HL-60 (cell line): ENCODE data around the gene ZNF254.
A peak's percentile ranks its signal among the peaks of the same experiment; 100 is the strongest.

Experiments used
- DNase-seq, 2 experiments: peaks; one replicate each; pipeline ENCODE4 v3.0.0-alpha.2; 2010 to 2020; ENCODE audit warnings: low read depth in 1 of 2, low spot score in 1 of 2
- H3K27ac ChIP-seq: fragments of 250-450 bp; sonication (Bioruptor Pico); replicated peaks from 2 replicates; pipeline ENCODE4 v1.5.1; 2020; ENCODE audit warnings: mild to moderate bottlenecking, moderate library complexity
- H3K27me3 ChIP-seq: fragments of 250-450 bp; sonication (Bioruptor Pico); 2 replicates; pipeline ENCODE4 v1.5.1; 2021; ENCODE audit warnings: mild to moderate bottlenecking, moderate library complexity; ENCODE audit not compliant: insufficient read depth, poor library complexity, severe bottlenecking
- H3K4me3 ChIP-seq: replicated peaks from 2 replicates; pipeline ENCODE4 v1.5.1; 2011; ENCODE audit warnings: mild to moderate bottlenecking, control low read depth, low read length; ENCODE audit not compliant: insufficient read depth
- GABPA ChIP-seq: IDR thresholded peaks from 2 replicates; pipeline ENCODE4 v1.6.1; 2012; ENCODE audit warnings: low read depth
- POLR2AphosphoS5 ChIP-seq: IDR thresholded peaks from 2 replicates; pipeline ENCODE4 v1.6.1; 2012; ENCODE audit warnings: low read depth
- SPI1 ChIP-seq: IDR thresholded peaks from 2 replicates; pipeline ENCODE4 v1.6.1; 2012; ENCODE audit warnings: low read depth, mild to moderate bottlenecking, borderline replicate concordance
- TF ChIP-seq, protein P1 (sequence below): IDR thresholded peaks from 2 replicates; pipeline ENCODE4 v1.6.1; 2012; ENCODE audit warnings: low read depth; ENCODE audit not compliant: insufficient replicate concordance
- TF ChIP-seq, protein P2 (sequence below): IDR thresholded peaks from one replicate; pipeline ENCODE4 v1.5.1; 2011; ENCODE audit warnings: low read length, control low read depth, inconsistent platforms; ENCODE audit not compliant: insufficient read depth

Gene ZNF254

DNA sequence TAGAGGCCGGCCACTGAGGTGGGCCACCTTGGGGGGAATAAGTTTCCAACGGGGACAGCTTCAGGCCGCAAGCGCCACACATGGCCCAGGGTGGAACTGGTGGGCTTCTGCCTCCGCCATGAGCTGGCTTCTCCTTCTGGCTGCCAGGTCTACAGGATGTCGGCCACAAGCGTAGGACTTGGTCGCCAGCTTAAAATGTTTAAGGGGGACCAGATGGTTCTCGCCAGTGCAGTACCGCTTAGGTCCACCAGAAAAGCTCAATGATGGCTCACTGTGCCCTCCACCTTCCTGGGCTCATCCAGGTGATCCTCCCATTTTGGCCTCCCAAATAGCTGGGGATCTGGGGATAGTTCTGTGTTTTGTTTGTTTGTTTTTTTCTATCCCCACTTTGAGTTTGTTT is 38.7 kb upstream of the ZNF254 start:
- Histone ChIP-seq H3K27me3 (no peaks in the 10 kb centered on the region), H3K27ac (no peak overlapping the region), H3K4me3 (no peak overlapping the region)
- DNase-seq: no peak
- TF ChIP-seq SPI1 (no peak), POLR2AphosphoS5 (no peak), GABPA (no peak)
- TF ChIP-seq, protein P1, sequence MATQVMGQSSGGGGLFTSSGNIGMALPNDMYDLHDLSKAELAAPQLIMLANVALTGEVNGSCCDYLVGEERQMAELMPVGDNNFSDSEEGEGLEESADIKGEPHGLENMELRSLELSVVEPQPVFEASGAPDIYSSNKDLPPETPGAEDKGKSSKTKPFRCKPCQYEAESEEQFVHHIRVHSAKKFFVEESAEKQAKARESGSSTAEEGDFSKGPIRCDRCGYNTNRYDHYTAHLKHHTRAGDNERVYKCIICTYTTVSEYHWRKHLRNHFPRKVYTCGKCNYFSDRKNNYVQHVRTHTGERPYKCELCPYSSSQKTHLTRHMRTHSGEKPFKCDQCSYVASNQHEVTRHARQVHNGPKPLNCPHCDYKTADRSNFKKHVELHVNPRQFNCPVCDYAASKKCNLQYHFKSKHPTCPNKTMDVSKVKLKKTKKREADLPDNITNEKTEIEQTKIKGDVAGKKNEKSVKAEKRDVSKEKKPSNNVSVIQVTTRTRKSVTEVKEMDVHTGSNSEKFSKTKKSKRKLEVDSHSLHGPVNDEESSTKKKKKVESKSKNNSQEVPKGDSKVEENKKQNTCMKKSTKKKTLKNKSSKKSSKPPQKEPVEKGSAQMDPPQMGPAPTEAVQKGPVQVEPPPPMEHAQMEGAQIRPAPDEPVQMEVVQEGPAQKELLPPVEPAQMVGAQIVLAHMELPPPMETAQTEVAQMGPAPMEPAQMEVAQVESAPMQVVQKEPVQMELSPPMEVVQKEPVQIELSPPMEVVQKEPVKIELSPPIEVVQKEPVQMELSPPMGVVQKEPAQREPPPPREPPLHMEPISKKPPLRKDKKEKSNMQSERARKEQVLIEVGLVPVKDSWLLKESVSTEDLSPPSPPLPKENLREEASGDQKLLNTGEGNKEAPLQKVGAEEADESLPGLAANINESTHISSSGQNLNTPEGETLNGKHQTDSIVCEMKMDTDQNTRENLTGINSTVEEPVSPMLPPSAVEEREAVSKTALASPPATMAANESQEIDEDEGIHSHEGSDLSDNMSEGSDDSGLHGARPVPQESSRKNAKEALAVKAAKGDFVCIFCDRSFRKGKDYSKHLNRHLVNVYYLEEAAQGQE: no peak
- TF ChIP-seq, protein P2, sequence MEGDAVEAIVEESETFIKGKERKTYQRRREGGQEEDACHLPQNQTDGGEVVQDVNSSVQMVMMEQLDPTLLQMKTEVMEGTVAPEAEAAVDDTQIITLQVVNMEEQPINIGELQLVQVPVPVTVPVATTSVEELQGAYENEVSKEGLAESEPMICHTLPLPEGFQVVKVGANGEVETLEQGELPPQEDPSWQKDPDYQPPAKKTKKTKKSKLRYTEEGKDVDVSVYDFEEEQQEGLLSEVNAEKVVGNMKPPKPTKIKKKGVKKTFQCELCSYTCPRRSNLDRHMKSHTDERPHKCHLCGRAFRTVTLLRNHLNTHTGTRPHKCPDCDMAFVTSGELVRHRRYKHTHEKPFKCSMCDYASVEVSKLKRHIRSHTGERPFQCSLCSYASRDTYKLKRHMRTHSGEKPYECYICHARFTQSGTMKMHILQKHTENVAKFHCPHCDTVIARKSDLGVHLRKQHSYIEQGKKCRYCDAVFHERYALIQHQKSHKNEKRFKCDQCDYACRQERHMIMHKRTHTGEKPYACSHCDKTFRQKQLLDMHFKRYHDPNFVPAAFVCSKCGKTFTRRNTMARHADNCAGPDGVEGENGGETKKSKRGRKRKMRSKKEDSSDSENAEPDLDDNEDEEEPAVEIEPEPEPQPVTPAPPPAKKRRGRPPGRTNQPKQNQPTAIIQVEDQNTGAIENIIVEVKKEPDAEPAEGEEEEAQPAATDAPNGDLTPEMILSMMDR: no peak

DNA sequence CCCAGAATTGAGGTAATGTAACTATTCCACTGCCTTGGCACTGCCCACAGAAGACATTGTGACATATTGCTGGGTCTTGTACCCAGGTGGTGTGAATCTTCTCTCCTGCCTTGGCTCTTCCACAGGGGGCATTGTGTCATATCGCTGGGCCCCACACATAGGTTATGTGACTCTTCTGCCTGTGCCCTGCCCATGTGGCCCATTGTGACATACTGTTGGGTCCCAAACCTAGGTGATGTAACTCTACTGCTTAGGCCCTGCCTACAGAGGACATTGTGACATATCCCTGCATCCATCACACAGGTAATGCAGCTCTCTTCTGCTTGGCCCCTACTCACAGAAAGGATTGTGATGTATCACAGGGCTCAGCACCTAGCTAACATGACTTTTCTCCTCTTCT is 37.5 kb upstream of the ZNF254 start:
- Histone ChIP-seq H3K4me3 (no peak overlapping the region), H3K27me3 (no peaks in the 10 kb centered on the region), H3K27ac (no peak overlapping the region)
- peak in 1 of 2 experiments; percentile 46 for DNase-seq
- TF ChIP-seq SPI1 (no peak), GABPA (no peak), POLR2AphosphoS5 (no peak)
- TF ChIP-seq, protein P1: no peak
- TF ChIP-seq, protein P2: no peak

DNA sequence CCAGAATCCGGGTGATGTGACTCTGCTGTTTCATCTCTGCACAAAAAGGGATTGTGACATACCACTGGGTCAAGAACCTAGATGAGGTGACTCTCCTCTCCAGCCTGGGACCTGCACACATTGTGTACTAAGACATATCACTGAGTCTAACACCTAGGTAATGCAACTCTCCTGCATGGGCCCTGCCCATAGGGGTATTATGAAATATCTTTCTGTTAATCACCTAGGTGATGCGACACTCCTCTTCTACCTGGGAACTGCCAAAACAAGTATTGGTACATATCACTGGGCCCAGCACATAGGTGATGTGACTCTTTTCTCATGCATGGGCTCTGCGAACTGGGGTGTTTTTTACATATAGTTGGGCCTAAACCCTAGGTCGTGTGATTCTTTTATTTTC is 35.5 kb upstream of the ZNF254 start:
- H3K27ac ChIP-seq: no peak overlapping the region

More for the DNA sequence above, 35.5 kb upstream of the ZNF254 start:
- H3K4me3 ChIP-seq: no peak overlapping the region
- DNase-seq: no peak
- TF ChIP-seq, protein P2: no peak
- TF ChIP-seq, protein P1: no peak
- TF ChIP-seq SPI1 (no peak), POLR2AphosphoS5 (no peak), GABPA (no peak)
- H3K27me3 ChIP-seq: no peaks in the 10 kb centered on the region
